Measurements from ENCODE around the gene EPHB4. TPM values are rescaled to one million over a fixed set of nuclear protein-coding genes. Genes with fewer than 3 reads are reported as not detected.
"Not testable (repeated sequence)": the region's sequence is repeated elsewhere in the genome, so short reads cannot be mapped to it uniquely, and the experiment has no call there.

Gene EPHB4
- total RNA-seq, 2 donors from 2014 or later, result 4.1 to 6.4 TPM

- ATAC-seq (replicated peaks), result no peak
- Mint-ChIP-seq H3K4me1 (no peaks in the 10 kb centered on the region), H3K4me3 (no peak overlapping the region), H3K36me3 (ENCODE audit: low read depth) (no peaks in the 10 kb centered on the region), H3K27me3 (peaks cover 3% of the 10 kb centered on the region), H3K9me3 (no peaks in the 10 kb centered on the region), H3K27ac (no peak overlapping the region)
Observed at GRCh38 chr7:100818366-100818765, 9.0 kb downstream of the EPHB4 start.

DNA sequence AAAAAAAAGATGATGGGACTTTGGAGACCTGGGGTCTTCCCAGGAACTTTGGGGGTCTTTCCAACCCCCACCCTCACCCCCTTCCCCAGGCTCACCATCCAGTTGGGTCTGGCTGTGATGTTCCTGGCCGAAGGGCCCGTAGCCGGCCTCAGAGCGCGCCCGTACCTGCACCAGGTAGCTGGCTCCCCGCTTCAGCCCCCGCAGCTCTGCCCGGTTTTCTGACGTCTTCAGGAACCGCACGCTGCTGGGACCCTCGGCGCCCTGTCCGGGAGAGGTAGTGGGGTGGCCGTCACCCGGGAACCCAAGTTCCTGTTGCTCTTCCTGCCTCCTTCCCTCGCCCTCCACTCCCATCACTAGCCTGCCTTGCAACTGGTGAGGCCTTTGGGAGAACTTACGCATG is 10.2 kb downstream of the EPHB4 start:
- Mint-ChIP-seq H3K4me1 (no peaks in the 10 kb centered on the region), H3K36me3 (ENCODE audit: low read depth) (no peaks in the 10 kb centered on the region), H3K27me3 (no peaks in the 10 kb centered on the region), H3K9me3 (no peaks in the 10 kb centered on the region), H3K4me3 (no peak overlapping the region), H3K27ac (no peak overlapping the region)
- ATAC-seq (replicated peaks), result no peak

DNA sequence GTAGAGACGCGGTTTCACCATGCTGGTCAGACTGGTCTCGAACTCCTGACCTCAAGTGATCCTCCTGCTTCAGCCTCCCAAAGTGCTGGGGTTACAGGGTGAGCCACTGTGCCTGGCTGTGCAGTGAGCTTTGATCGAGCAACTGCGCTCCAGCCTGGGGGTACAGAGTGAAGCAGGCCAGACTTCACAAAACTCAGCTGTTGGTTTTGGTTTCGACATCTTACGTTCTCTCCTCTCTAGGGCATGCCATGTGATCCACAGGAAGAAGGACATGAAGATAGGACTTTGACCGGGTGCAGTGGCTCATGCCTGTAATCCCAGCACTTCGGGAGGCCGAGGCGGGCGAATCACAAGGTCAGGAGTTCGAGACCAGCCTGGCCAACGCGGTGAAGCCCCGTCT is 10.8 kb downstream of the EPHB4 start:
- not testable (repeated sequence) for H3K4me1 Mint-ChIP-seq; ATAC-seq (replicated peaks); H3K36me3 Mint-ChIP-seq (ENCODE audit: low read depth); H3K27ac Mint-ChIP-seq; H3K4me3 Mint-ChIP-seq; H3K27me3 Mint-ChIP-seq; H3K9me3 Mint-ChIP-seq

GRCh38 chr7:100812729-100813128 is 14.6 kb downstream of the EPHB4 start:
- H3K4me3 Mint-ChIP-seq, result no peak overlapping the region
- no peaks in the 10 kb centered on the region for H3K27me3 Mint-ChIP-seq
- no peaks in the 10 kb centered on the region for H3K9me3 Mint-ChIP-seq
- ATAC-seq (replicated peaks), result no peak
- no peaks in the 10 kb centered on the region for H3K4me1 Mint-ChIP-seq
- no peaks in the 10 kb centered on the region for H3K36me3 Mint-ChIP-seq (ENCODE audit: low read depth)
- no peak overlapping the region for H3K27ac Mint-ChIP-seq

- H3K4me3 Mint-ChIP-seq, result no peak overlapping the region
- H3K9me3 Mint-ChIP-seq, result no peaks in the 10 kb centered on the region
- ATAC-seq (replicated peaks), result no peak
- H3K4me1 Mint-ChIP-seq, result no peaks in the 10 kb centered on the region
- no peak overlapping the region for H3K27ac Mint-ChIP-seq
- no peaks in the 10 kb centered on the region for H3K27me3 Mint-ChIP-seq
- no peaks in the 10 kb centered on the region for H3K36me3 Mint-ChIP-seq (ENCODE audit: low read depth)
Observed at GRCh38 chr7:100811480-100811879, 15.8 kb downstream of the EPHB4 start.

DNA sequence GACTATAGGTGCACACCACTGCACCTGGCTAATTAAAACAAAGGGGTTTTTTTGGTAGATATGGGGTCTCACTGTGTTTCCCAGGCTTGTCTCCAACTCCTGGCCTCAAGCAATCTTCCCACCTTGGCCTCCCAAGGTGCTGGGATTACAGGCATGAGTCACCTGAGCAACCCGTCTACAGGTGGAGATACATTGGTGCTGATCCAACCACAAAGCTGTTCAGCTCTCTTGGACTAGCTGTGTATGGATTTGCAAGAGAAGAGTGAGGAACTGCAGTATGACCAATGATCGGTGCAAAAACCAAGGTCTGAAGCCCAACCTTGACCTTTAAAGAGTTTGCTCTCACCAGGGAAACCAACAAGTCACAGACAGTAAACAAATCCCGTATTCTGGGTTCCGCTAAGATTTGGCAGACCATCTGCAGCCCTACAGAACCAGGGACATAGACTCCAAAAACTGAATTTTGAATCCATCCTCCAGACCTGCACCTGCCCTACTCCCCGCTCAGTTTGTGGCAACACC is 18.9 kb downstream of the EPHB4 start:
- Mint-ChIP-seq H3K27me3 (no peaks in the 10 kb centered on the region), H3K4me3 (no peak overlapping the region), H3K27ac (no peak overlapping the region), H3K4me1 (no peaks in the 10 kb centered on the region), H3K9me3 (no peaks in the 10 kb centered on the region), H3K36me3 (ENCODE audit: low read depth) (no peaks in the 10 kb centered on the region)
- no peak for ATAC-seq (replicated peaks)

GRCh38 chr7:100806883-100807282 is 20.4 kb downstream of the EPHB4 start:
- not testable (repeated sequence) for H3K27ac Mint-ChIP-seq; H3K4me1 Mint-ChIP-seq; ATAC-seq (replicated peaks); H3K36me3 Mint-ChIP-seq (ENCODE audit: low read depth); H3K9me3 Mint-ChIP-seq; H3K4me3 Mint-ChIP-seq; H3K27me3 Mint-ChIP-seq

DNA sequence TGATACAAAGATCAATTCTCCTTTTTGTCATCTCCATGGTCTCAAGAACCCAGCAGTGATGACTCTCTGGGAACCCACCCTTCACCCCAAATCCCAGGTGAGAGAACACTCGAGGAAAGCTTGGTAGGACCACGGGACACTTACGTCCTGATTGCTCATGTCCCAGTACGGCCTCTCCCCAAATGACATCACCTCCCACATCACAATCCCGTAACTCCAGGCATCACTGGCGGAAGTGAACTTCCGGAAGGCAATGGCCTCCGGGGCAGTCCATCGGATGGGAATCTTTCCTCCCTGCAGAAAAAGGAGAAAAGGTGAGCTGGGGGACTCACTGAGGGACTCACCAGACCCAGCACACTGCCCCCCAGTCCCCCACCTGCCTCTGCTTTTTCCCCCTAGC is 21.0 kb downstream of the EPHB4 start:
- Mint-ChIP-seq H3K27ac (no peak overlapping the region), H3K36me3 (ENCODE audit: low read depth) (no peaks in the 10 kb centered on the region), H3K4me1 (no peaks in the 10 kb centered on the region), H3K27me3 (no peaks in the 10 kb centered on the region), H3K9me3 (no peaks in the 10 kb centered on the region), H3K4me3 (no peak overlapping the region)
- no peak for ATAC-seq (replicated peaks)

DNA sequence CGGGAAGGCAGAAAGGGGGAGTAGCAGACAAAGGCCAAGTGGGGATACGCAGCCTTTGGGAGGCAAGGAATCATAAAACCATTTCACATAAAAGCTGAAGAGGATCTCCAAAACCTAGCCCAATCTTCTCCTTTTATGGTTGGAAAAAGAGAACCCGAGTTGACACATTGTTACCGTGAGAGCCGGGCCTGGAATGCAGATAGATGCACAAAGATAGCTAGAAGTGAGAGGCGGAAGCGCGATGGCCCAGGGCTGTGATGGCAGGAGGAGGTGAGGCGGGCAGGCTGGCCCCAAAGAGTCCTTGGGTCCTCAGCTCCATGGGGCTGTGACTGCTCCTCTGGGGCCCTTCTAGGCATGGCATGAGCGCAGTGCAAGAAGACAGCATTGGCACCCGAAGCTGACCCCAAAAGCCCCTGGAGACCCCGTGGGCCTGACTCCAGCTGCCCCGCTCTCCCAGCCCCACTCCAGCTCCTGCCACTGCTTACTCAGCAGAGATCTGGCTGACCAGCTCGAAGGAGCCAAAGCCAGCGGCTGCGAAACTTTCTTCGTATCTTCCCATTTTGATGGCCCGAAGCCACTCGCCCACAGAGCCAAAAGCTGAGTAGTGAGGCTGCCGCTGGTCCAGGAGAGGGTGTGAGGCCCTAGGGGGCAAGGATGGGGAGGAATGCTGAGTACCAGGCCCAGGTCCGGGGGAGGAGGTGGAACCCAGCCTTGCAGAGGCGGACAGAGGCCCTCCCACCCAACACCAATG is 22.5 kb downstream of the EPHB4 start:
- H3K9me3 Mint-ChIP-seq, result no peaks in the 10 kb centered on the region
- peaks cover 3% of the 10 kb centered on the region for H3K27me3 Mint-ChIP-seq
- H3K4me1 Mint-ChIP-seq, result no peaks in the 10 kb centered on the region
- H3K27ac Mint-ChIP-seq, result no peak overlapping the region
- ATAC-seq (replicated peaks), result no peak
- H3K4me3 Mint-ChIP-seq, result no peak overlapping the region
- H3K36me3 Mint-ChIP-seq (ENCODE audit: low read depth), result no peaks in the 10 kb centered on the region

- Mint-ChIP-seq H3K9me3 (no peaks in the 10 kb centered on the region), H3K27me3 (peaks cover 6% of the 10 kb centered on the region), H3K4me3 (no peak overlapping the region), H3K36me3 (ENCODE audit: low read depth) (no peaks in the 10 kb centered on the region), H3K4me1 (no peaks in the 10 kb centered on the region), H3K27ac (peak overlapping the region; percentile 28)
- peak; percentile 91 for ATAC-seq (replicated peaks)
Observed at GRCh38 chr7:100803398-100804161, 23.7 kb downstream of the EPHB4 start.

- Mint-ChIP-seq H3K27me3 (peaks cover 10% of the 10 kb centered on the region), H3K9me3 (no peaks in the 10 kb centered on the region)
- no peak for ATAC-seq (replicated peaks)
Observed at GRCh38 chr7:100802951-100803350, 24.4 kb downstream of the EPHB4 start.

DNA sequence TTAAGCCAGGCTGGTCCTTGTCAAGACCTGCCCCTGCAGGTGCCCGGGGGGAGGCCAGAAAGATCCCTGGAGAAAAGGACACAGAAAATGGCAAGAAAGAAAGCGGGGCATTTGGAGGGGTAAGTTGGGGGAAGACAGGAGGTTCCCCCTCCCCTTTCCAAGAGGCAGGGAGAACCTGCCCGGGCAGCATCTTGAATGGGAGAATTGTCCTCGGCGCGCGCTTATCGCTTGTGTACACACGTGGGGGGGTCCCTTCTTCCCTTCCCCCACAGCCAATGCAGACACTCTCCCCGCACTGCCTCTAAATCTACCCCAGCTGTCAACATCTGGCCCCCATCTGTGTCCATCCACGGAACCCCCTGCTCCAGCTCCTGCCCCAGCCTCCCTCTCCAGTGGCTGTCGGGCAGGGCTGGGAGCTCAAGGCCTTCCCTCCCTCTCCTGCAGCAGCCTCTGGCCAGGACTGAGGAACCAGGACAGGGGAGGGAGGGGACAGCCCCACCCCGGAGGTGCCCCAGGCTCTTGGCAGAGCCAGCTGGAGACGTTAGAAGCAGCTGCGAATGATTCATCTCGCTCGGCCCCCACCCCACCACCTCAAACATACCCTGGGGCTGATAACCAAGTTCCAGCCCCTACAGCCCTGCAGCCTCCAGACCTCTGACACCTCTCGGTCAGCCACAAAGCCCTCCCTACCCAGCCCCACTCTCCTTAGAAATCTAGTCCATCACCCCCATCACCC is 25.3 kb downstream of the EPHB4 start:
- H3K27me3 Mint-ChIP-seq, result peaks cover 10% of the 10 kb centered on the region
- H3K4me1 Mint-ChIP-seq, result no peaks in the 10 kb centered on the region
- ATAC-seq (replicated peaks), result no peak
- H3K4me3 Mint-ChIP-seq, result no peak overlapping the region
- no peaks in the 10 kb centered on the region for H3K9me3 Mint-ChIP-seq
- no peaks in the 10 kb centered on the region for H3K36me3 Mint-ChIP-seq (ENCODE audit: low read depth)
- no peak overlapping the region for H3K27ac Mint-ChIP-seq

More at GRCh38 chr7:100802951-100803350, 24.4 kb downstream of the EPHB4 start:
- no peaks in the 10 kb centered on the region for H3K36me3 Mint-ChIP-seq (ENCODE audit: low read depth)
- H3K27ac Mint-ChIP-seq, result no peak overlapping the region
- H3K4me1 Mint-ChIP-seq, result no peaks in the 10 kb centered on the region
- no peak overlapping the region for H3K4me3 Mint-ChIP-seq

DNA sequence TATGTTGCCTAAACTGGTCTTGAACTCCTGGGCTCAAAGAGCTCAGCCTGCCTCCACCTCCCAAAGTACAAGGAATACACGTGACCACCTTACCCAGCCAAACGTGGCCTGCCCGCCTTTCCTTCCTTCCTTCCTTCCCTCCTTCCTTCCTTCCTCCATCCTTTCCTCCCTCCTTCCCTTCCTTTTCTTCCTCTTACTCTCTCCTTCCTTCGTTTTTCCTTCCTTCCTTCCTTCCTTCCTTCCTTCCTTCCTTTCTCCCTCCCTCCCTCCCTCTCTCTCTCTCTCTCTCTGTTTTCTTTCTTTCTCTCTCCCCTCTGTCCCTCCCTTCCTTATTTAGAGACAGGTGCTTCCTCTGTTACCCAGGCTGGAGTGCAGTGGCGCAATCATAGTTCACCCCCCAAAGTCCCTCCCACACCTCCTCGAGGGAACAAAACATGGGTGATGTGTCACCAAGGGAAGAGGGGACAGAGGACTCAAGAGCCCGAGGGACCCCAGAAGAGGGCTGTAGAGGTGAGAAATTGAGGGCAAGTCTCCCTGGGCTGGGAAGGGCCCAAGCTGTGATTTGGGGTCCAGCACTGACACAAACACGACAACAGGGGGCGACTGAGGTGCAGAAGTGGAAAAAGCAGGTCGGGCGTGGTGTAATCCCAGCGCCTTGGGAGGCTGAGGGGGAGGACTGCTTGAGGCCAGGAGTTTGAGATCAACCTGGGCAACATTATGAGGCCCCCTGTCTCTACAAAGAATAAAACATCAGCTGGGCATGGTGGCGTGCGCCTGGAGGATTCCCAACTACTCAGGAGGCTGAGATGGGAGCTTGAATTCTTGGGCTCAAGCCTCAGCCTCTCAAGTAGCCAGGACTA is 28.1 kb downstream of the EPHB4 start:
- no peaks in the 10 kb centered on the region for H3K9me3 Mint-ChIP-seq
- ATAC-seq (replicated peaks), result peak; percentile 54

DNA sequence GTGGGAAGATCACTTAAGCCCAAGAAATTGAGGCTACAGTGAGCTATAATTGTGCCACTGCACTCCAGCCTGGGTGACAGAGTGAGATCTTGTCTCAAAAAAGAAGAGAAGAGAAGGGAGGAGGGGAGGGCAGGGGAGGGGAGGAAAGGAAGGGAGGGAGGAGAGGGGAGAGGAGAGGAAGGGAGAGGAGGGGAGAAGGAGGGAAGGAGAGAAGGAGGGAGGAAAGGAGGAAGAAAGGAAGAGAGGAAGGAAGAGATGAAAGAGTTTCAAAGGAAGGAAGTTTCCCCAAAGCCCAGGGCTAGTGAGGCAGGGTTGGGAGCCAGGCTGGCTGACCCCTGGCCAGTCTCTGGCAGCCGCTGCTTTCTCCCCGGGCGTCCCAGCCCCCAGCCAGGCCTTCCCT is 32.6 kb downstream of the EPHB4 start:
- no peak overlapping the region for H3K27ac Mint-ChIP-seq
- H3K27me3 Mint-ChIP-seq, result peaks cover 17% of the 10 kb centered on the region
- no peaks in the 10 kb centered on the region for H3K4me1 Mint-ChIP-seq
- no peaks in the 10 kb centered on the region for H3K36me3 Mint-ChIP-seq (ENCODE audit: low read depth)
- no peaks in the 10 kb centered on the region for H3K9me3 Mint-ChIP-seq
- no peak overlapping the region for H3K4me3 Mint-ChIP-seq
- ATAC-seq (replicated peaks), result no peak

More for the DNA sequence above, 28.1 kb downstream of the EPHB4 start:
- H3K4me3 Mint-ChIP-seq, result no peak overlapping the region
- H3K27ac Mint-ChIP-seq, result no peak overlapping the region
- H3K27me3 Mint-ChIP-seq, result peaks cover 17% of the 10 kb centered on the region
- no peaks in the 10 kb centered on the region for H3K4me1 Mint-ChIP-seq
- no peaks in the 10 kb centered on the region for H3K36me3 Mint-ChIP-seq (ENCODE audit: low read depth)

Measured in activated T-helper 17 cell treated with anti-CD3 and anti-CD28 coated beads, Interleukin-2, amount 50 U/mL, for 72 hours (primary cell).